AG04449 (cell line): Measurements from ENCODE around the gene ARL14.
A peak's percentile ranks its signal among the peaks of the same experiment; 100 is the strongest.

ENCODE experiments used
- CTCF ChIA-PET: fragments of 350-600 bp; formaldehyde crosslinking; extraction: SDS; loops from one replicate; lab custom pipeline; 2021; ENCODE audit warnings: antibody characterized with exemption; lab: Yijun Ruan, JAX
- POLR2A ChIA-PET: fragments of 400-600, 350-600 bp; formaldehyde crosslinking; extraction: SDS; loops from one replicate; lab custom pipeline; 2020; ENCODE audit warnings: antibody characterized with exemption, inconsistent platforms; lab: Yijun Ruan, JAX
- DNase-seq: peaks from one replicate; pipeline ENCODE4 v3.0.0-alpha.2; 2010; ENCODE audit warnings: low read depth, low spot score
- H3K4me3 ChIP-seq: 2 replicates; pipeline ENCODE4 v1.5.1; 2011; ENCODE audit warnings: low read depth, mild to moderate bottlenecking, control low read depth, low read length
- TF ChIP-seq, protein P1 (sequence below): IDR thresholded peaks from one replicate; pipeline ENCODE4 v1.5.1; 2011; ENCODE audit warnings: mild to moderate bottlenecking, moderate library complexity, low read length, control low read depth, inconsistent platforms; ENCODE audit not compliant: insufficient read depth; ENCODE audit errors: missing control alignments

The ARL14 gene

DNA sequence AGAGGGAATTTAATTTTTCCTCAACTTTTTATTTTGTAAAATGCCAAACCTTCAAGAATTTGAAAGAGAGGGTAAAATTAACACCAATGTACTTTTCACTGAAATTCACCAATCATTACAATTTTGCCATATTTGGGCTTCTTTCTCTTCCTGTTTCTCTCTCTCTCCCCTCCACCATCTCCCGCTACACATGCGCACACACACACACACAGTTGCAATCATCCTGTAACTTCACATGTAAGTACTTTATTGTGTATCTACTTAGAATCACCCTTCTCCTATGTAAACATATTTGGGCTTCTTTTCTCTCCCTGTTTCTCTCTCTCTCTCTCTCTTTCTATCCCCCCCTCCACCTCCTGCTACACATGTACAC is 7.4 kb downstream of the ARL14 start:
- no peak for DNase-seq
- TF ChIP-seq, protein P1, sequence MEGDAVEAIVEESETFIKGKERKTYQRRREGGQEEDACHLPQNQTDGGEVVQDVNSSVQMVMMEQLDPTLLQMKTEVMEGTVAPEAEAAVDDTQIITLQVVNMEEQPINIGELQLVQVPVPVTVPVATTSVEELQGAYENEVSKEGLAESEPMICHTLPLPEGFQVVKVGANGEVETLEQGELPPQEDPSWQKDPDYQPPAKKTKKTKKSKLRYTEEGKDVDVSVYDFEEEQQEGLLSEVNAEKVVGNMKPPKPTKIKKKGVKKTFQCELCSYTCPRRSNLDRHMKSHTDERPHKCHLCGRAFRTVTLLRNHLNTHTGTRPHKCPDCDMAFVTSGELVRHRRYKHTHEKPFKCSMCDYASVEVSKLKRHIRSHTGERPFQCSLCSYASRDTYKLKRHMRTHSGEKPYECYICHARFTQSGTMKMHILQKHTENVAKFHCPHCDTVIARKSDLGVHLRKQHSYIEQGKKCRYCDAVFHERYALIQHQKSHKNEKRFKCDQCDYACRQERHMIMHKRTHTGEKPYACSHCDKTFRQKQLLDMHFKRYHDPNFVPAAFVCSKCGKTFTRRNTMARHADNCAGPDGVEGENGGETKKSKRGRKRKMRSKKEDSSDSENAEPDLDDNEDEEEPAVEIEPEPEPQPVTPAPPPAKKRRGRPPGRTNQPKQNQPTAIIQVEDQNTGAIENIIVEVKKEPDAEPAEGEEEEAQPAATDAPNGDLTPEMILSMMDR: no peak
- ChIA-PET CTCF (no interaction called here), POLR2A (no interaction called here)
- H3K4me3 ChIP-seq: no peak overlapping the region

DNA sequence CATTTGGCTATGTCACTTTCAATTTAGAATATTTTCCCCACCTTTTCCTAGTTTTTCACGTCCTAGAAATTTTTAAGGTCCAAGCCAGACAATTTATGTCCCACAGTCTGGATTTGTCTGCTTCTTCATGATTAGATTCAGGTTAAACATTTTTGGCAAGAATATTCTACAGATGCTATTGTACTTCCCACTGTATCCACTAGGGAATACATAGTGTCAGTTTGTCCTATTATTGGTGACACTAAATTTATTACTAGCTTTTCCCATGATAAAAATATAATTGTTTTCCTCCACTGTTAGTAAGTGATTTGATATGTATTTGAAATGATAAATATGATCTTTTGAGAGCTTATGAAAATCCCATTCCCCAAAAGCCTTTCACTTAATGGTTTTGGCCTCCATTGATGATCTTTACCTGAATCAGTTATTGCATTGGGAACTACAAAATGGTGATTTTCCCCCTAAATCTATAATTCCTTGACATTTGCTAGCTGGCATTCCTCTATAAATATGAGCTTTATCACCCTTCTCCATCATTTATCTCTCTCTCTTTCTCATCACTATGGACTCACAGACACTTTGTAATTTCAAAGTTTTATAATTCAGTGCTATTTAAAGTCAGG is 8.3 kb downstream of the ARL14 start:
- H3K4me3 ChIP-seq: no peak overlapping the region
- no peak for DNase-seq
- POLR2A ChIA-PET: interaction anchor here (0.7 kb wide), 1 partner anchor 13 kb away, joined by 3 read pairs; no protein-coding TSS in a partner anchor
- TF ChIP-seq, protein P1: no peak
- CTCF ChIA-PET: interaction anchor here (0.7 to 3.9 kb wide), 9 partner anchors 7 to 737 kb away, joined by 3 to 58 read pairs (median 3); partner anchors contain the start of gene ARL14

DNA sequence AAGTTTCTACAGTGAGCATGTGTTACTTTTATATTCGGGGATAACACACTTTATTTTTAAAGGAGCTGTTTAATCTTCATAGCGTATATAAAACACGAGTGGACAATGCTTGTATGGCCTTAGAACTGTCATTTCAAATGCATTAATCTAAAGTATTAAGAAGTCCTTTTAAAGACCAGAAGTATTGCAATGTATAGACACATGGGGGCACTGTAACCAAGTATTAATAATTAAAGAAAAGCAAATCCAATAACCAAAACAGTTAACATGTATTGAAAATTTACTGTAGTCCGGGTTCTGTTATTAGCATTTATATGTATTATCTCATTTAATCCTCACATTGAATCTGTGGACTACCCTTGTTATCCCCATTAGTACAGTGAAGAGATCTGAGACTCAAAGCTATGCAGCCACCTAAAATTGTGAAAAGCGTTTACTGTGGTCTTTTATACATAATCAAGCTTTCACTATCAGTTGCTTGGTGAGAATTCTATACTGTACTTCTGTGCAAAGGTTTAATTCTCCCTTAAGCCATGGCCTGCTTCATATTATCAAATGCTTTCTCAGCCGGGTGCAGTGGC is 10.1 kb downstream of the ARL14 start:
- DNase-seq: no peak
- H3K4me3 ChIP-seq: no peak overlapping the region
- TF ChIP-seq, protein P1: peak; percentile 18
- ChIA-PET CTCF (interaction anchor here (0.6 to 3.9 kb wide), 21 partner anchors 9 to 269 kb away, joined by 3 to 58 read pairs (median 4); partner anchors contain the start of gene ARL14), POLR2A (no interaction called here)

DNA sequence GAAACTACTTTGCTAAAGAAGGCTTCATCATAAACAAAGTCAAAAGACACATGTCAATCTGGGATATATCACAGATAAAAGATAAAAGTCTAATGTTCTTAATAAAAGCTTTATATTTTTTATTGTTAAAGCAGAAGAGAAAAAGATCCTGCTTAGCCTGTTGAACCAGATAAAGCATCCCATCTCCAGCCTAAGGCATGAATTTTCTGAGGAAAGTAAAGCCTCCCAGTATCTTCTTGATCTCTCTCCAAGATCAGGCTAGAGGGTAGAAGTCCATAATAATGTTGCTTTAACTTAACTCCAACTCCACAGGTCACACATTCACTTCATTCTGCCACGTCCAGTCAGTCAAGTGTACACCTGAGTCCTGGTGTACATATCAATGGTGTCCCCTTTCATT is 14.2 kb downstream of the ARL14 start:
- DNase-seq: no peak
- ChIA-PET CTCF (no interaction called here), POLR2A (no interaction called here)
- TF ChIP-seq, protein P1: no peak
- no peak overlapping the region for H3K4me3 ChIP-seq

DNA sequence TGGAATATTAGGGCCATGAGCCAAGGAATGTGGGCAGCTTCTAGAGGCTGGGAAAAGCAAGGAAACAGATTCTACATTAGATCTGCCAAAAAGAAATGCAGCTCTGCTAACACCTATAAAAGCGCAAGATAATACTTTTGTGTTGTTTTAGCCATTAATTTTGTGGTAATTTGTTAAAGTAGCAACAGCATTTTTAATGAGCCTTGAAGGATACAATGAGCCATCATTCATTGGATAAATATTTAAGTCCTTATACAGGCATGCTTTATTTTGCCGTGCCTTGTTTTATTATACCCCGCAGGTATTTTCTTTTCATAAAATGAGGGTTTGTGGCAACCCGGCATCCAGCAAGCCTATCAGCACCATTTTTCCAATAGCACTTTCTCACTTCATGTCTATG is 15.0 kb downstream of the ARL14 start:
- POLR2A ChIA-PET: no interaction called here
- no peak overlapping the region for H3K4me3 ChIP-seq
- TF ChIP-seq, protein P1: no peak
- DNase-seq: no peak
- CTCF ChIA-PET: interaction anchor here (1.5 kb wide), 1 partner anchor 255 kb away, joined by 3 read pairs; no protein-coding TSS in a partner anchor

DNA sequence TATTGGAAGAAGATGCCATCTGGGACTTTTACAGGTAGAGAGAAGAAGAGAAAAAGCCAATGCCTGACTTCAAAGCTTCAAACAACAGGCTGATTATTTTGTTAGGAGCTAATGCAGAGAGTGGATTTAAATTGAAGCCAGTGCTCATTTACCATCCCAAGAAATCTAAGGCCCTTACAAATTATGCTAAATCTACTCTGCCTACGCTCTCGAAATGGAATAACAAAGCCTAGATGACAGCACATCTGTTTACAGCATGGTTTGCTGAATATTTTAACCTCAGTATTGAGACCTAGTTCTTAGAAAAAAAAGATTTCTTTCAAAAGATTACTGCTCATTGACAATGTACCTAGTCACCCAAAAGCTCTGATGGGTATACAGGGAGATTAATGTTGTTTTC is 16.2 kb downstream of the ARL14 start:
- ChIA-PET POLR2A (no interaction called here), CTCF (no interaction called here)
- H3K4me3 ChIP-seq: no peak overlapping the region
- DNase-seq: no peak
- TF ChIP-seq, protein P1: no peak
